Neuronal stem cell (in vitro differentiated cells): ENCODE results near the gene ERC2.

Source experiments
- DNase-seq: peaks from one replicate; pipeline ENCODE4 v3.0.0-alpha.2; 2013; ENCODE audit warnings: low spot score
- H2AFZ ChIP-seq: one replicate; pipeline ENCODE4 v1.6.1; 2013; ENCODE audit warnings: mild to moderate bottlenecking, low read length, inconsistent platforms
- H2AK5ac ChIP-seq: 2 replicates; pipeline ENCODE4 v1.6.1; 2013; ENCODE audit warnings: low read depth, mild to moderate bottlenecking, inconsistent platforms, low read length, moderate library complexity, mixed read lengths
- H2BK120ac ChIP-seq: 2 replicates; pipeline ENCODE4 v1.6.1; 2013; ENCODE audit warnings: low read depth, mild to moderate bottlenecking, inconsistent platforms, low read length, moderate library complexity, mixed read lengths
- H2BK12ac ChIP-seq: one replicate; pipeline ENCODE4 v1.6.1; 2013; ENCODE audit warnings: low read length, inconsistent platforms
- H2BK15ac ChIP-seq: 2 replicates; pipeline ENCODE4 v1.6.1; 2013; ENCODE audit warnings: mild to moderate bottlenecking, low read length, inconsistent platforms, mixed read lengths
- H2BK5ac ChIP-seq: one replicate; pipeline ENCODE4 v1.6.1; 2013; ENCODE audit warnings: inconsistent platforms, mild to moderate bottlenecking, low read length, moderate library complexity
- H3K14ac ChIP-seq: one replicate; pipeline ENCODE4 v1.6.1; 2013; ENCODE audit warnings: low read length, inconsistent platforms
- H3K18ac ChIP-seq: 2 replicates; pipeline ENCODE4 v1.6.1; 2013; ENCODE audit warnings: low read length, inconsistent platforms
- H3K23ac ChIP-seq: 2 replicates; pipeline ENCODE4 v1.6.1; 2013; ENCODE audit warnings: low read depth, mild to moderate bottlenecking, mixed read lengths, low read length, inconsistent platforms; ENCODE audit not compliant: poor library complexity
- H3K27ac ChIP-seq: replicated peaks from 3 replicates; pipeline ENCODE4 v1.5.1; 2013; ENCODE audit warnings: low read length, inconsistent platforms
- H3K27me3 ChIP-seq, 3 experiments: 2 replicates each; pipeline ENCODE4 v1.6.1; 2013; ENCODE audit warnings: low read length in 3 of 3, mild to moderate bottlenecking in 2 of 3, inconsistent platforms in 1 of 3, low read depth in 1 of 3, mixed read lengths in 1 of 3, moderate library complexity in 1 of 3; ENCODE audit not compliant: control insufficient read depth in 3 of 3, insufficient read depth in 3 of 3
- H3K36me3 ChIP-seq, 2 donors: replicated peaks in 1 of 2; 2 replicates each; pipeline ENCODE4 v1.6.1; 2013; ENCODE audit warnings: low read length in 2 of 2; ENCODE audit not compliant: control insufficient read depth in 2 of 2, insufficient read depth in 2 of 2
- H3K4ac ChIP-seq: 2 replicates; pipeline ENCODE4 v1.6.1; 2013; ENCODE audit warnings: inconsistent platforms, mild to moderate bottlenecking, low read length, moderate library complexity
- H3K4me1 ChIP-seq, 2 donors: 1 replicate in 1 of 2; 2 replicates in 1 of 2; pipeline ENCODE4 v1.6.1; 2013; ENCODE audit warnings: low read length in 2 of 2, low read depth in 1 of 2; ENCODE audit not compliant: control insufficient read depth in 2 of 2, insufficient read depth in 1 of 2
- H3K4me2 ChIP-seq: one replicate; pipeline ENCODE4 v1.6.1; 2013; ENCODE audit warnings: mild to moderate bottlenecking, low read length, inconsistent platforms; ENCODE audit not compliant: insufficient read depth, poor library complexity, severe bottlenecking
- H3K4me3 ChIP-seq, 2 donors: 2 replicates each; pipeline ENCODE4 v1.5.1; 2013; ENCODE audit warnings: low read length in 2 of 2, mild to moderate bottlenecking in 2 of 2, inconsistent platforms in 1 of 2, moderate library complexity in 1 of 2
- H3K79me1 ChIP-seq: one replicate; pipeline ENCODE4 v1.6.1; 2013; ENCODE audit warnings: low read depth, mild to moderate bottlenecking, inconsistent platforms, low read length, moderate library complexity
- H3K9ac ChIP-seq: one replicate; pipeline ENCODE4 v1.6.1; 2013; ENCODE audit warnings: mild to moderate bottlenecking, low read depth, low read length, inconsistent platforms; ENCODE audit not compliant: poor library complexity
- H3K9me3 ChIP-seq, 2 donors: replicated peaks in 1 of 2; 2 replicates each; pipeline versions ENCODE3 to v1.6.1; 2013; ENCODE audit warnings: low read length in 2 of 2, mild to moderate bottlenecking in 2 of 2, inconsistent platforms in 1 of 2, low read depth in 1 of 2, mixed read lengths in 1 of 2, moderate library complexity in 1 of 2; ENCODE audit not compliant: control insufficient read depth in 2 of 2, insufficient read depth in 1 of 2
- H4K8ac ChIP-seq: one replicate; pipeline ENCODE4 v1.6.1; 2013; ENCODE audit warnings: low read depth, mild to moderate bottlenecking, inconsistent platforms, low read length, moderate library complexity
- H4K91ac ChIP-seq: one replicate; pipeline ENCODE4 v1.6.1; 2013; ENCODE audit warnings: low read length, low read depth, mild to moderate bottlenecking, inconsistent platforms; ENCODE audit not compliant: poor library complexity
- WGBS, 2 donors: extraction: QIAGEN DNeasy Blood & Tissue Kit; methylation state at CpG; one replicate each; pipeline ENCODE4 v1.1.7; 2013; ENCODE audit warnings: missing lambda C conversion rate in 2 of 2, mixed read lengths in 1 of 2; ENCODE audit not compliant: insufficient read length in 2 of 2, insufficient replicate concordance in 1 of 2; ENCODE audit errors: extremely low coverage in 2 of 2; 5-methylcytosine and 5-hydroxymethylcytosine counted together

The ERC2 gene

DNA sequence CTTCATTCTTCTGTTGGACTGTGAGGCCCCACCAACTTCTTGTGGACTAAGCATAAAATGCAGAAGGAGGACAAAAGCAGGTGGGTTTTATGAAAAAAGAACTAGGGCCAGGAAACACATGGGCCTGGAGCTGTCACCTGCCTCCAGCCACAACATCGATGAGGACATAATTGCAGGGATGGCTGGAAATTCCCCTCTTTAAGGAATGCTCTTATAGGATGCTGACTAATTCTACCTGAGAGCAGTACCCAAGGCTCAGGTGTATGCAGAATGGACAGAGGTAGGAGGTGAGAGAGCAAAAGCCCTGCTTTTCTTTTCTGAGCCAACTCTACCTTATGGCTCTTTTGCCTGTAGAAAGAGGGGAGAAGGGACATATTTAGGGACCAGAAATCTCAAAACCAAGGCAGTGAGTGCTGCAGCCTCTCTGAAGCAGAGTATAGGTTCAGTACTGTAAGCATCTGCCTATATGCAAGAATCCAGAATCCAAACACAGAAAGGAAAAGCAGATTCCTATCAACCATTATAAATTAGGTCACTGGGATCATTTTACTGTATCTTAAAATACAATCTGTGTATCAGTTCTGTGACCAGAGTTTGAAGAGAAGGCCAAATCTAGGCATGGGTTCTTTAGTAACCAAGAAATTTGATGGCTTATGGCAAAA, 775.8 kb downstream of the ERC2 start:
- H3K36me3 ChIP-seq: no peaks in the 10 kb centered on the region

GRCh38 chr3:55691141-55691540, 777.1 kb downstream of the ERC2 start:
- Histone ChIP-seq H2AFZ (peak overlapping the region; percentile 38), H3K4me3 (no peak overlapping the region), H3K79me1 (no peaks in the 10 kb centered on the region), H3K27me3 (no peaks in the 10 kb centered on the region), H3K36me3 (no peaks in the 10 kb centered on the region), H3K27ac (no peak overlapping the region), H3K4ac (no peak overlapping the region), H3K23ac (no peak overlapping the region), H2AK5ac (no peak overlapping the region), H2BK5ac (no peak overlapping the region), H2BK12ac (no peak overlapping the region), H3K18ac (no peak overlapping the region), H3K4me2 (no peak overlapping the region), H3K9me3 (no peaks in the 10 kb centered on the region), H2BK15ac (no peak overlapping the region), H4K8ac (no peak overlapping the region), H3K14ac (no peak overlapping the region), H4K91ac (no peak overlapping the region), H3K4me1 (peaks cover 6 to 28% of the 10 kb centered on the region in 2 donors), H3K9ac (no peak overlapping the region), H2BK120ac (no peak overlapping the region)
- WGBS, 2 donors: no CpG with 5 or more reads among the region's 4 CpGs
- no peak for DNase-seq

More for the DNA sequence above, 775.8 kb downstream of the ERC2 start:
- H3K23ac ChIP-seq: no peak overlapping the region
- H3K18ac ChIP-seq: no peak overlapping the region
- no peak overlapping the region for H2AK5ac ChIP-seq
- H3K4me1 ChIP-seq: peaks cover 6 to 19% of the 10 kb centered on the region in 2 donors
- no peaks in the 10 kb centered on the region for H3K27me3 ChIP-seq
- H3K9ac ChIP-seq: no peak overlapping the region
- no peak overlapping the region for H2BK15ac ChIP-seq
- no peak overlapping the region for H4K8ac ChIP-seq
- H2BK120ac ChIP-seq: no peak overlapping the region
- no peak overlapping the region for H3K27ac ChIP-seq
- no peak overlapping the region for H3K14ac ChIP-seq
- H2BK12ac ChIP-seq: no peak overlapping the region
- H4K91ac ChIP-seq: no peak overlapping the region
- WGBS, 2 donors: no CpG with 5 or more reads among the region's 1 CpG
- H3K4ac ChIP-seq: no peak overlapping the region
- no peak overlapping the region for H2BK5ac ChIP-seq
- H3K79me1 ChIP-seq: no peaks in the 10 kb centered on the region
- H3K4me2 ChIP-seq: no peak overlapping the region
- no peak overlapping the region for H3K4me3 ChIP-seq
- H2AFZ ChIP-seq: no peak overlapping the region
- no peak for DNase-seq
- no peaks in the 10 kb centered on the region for H3K9me3 ChIP-seq

DNA sequence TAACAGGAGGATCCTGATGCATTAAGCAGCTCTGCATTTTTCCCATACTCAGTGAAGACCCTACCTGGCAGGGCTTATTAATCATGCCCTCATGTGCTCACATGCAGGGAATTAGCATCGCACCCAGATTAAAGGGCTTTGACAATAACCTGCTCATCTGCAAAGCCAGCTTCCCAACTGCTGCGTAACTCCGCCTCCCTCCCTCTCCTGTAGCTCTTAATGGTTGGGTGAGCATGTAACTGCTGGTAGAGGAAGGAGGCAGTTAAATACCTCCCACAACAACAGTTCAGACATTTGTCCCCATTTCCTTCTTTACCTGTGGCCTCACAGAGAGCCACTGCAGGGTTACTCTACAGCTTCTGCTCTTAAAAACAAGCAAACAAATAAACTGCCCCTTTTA, 777.5 kb downstream of the ERC2 start:
- Histone ChIP-seq H3K14ac (no peak overlapping the region), H3K4ac (no peak overlapping the region), H3K79me1 (no peaks in the 10 kb centered on the region), H3K27ac (no peak overlapping the region), H2BK15ac (no peak overlapping the region), H2BK12ac (no peak overlapping the region), H2AK5ac (no peak overlapping the region), H3K9ac (no peak overlapping the region), H3K36me3 (no peaks in the 10 kb centered on the region), H3K18ac (no peak overlapping the region), H3K9me3 (no peaks in the 10 kb centered on the region), H3K4me1 (peaks cover 6 to 28% of the 10 kb centered on the region in 2 donors), H3K27me3 (no peaks in the 10 kb centered on the region), H3K4me3 (no peak overlapping the region), H2AFZ (peak overlapping the region; percentile 38), H2BK5ac (no peak overlapping the region), H3K4me2 (peak overlapping the region; percentile 12), H3K23ac (no peak overlapping the region), H2BK120ac (no peak overlapping the region), H4K8ac (no peak overlapping the region), H4K91ac (no peak overlapping the region)
- WGBS, 2 donors: no CpG with 5 or more reads among the region's 3 CpGs
- peak; percentile 51 for DNase-seq

DNA sequence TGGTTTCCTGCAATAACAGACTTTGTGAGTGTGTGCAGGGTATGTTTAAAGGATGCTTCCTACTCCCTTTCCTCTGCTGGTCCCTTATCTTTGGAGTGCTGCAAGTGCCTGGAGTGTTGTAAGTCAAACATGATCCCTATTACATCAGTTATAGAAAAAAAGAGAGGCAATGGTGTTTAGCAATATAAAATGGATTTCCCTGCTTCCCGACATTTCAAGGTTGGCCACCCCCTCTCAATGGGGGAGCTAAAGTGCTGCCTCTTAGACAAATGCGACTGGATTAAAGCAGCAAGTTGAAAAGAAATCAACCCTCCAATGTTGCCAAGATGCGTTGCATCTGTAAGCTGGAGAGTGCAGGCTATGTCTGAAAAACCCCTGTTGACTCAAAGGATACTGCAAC, 778.1 kb downstream of the ERC2 start:
- H2BK15ac ChIP-seq: no peak overlapping the region
- H3K36me3 ChIP-seq: no peaks in the 10 kb centered on the region
- H3K18ac ChIP-seq: no peak overlapping the region
- H3K27ac ChIP-seq: no peak overlapping the region
- no peak overlapping the region for H3K4me3 ChIP-seq
- H3K9ac ChIP-seq: no peak overlapping the region
- no peak overlapping the region for H2BK12ac ChIP-seq
- no peak overlapping the region for H3K4ac ChIP-seq
- peaks cover 6 to 28% of the 10 kb centered on the region in 2 donors for H3K4me1 ChIP-seq
- no peaks in the 10 kb centered on the region for H3K79me1 ChIP-seq
- no CpG with 5 or more reads among the region's 3 CpGs for WGBS, 2 donors
- no peaks in the 10 kb centered on the region for H3K27me3 ChIP-seq
- H3K23ac ChIP-seq: no peak overlapping the region
- no peak overlapping the region for H3K4me2 ChIP-seq
- DNase-seq: peak; percentile 14
- no peak overlapping the region for H4K8ac ChIP-seq
- H3K9me3 ChIP-seq: no peaks in the 10 kb centered on the region
- H4K91ac ChIP-seq: no peak overlapping the region
- no peak overlapping the region for H2BK120ac ChIP-seq
- H2AK5ac ChIP-seq: no peak overlapping the region
- peak overlapping the region; percentile 38 for H2AFZ ChIP-seq
- no peak overlapping the region for H2BK5ac ChIP-seq
- no peak overlapping the region for H3K14ac ChIP-seq
